ENCODE measurements around the gene SMC5. TPM values are rescaled to one million over a fixed set of nuclear protein-coding genes. Genes with fewer than 3 reads are reported as not detected.
"Not testable (repeated sequence)": the region's sequence is repeated elsewhere in the genome, so short reads cannot be mapped to it uniquely, and the experiment has no call there.

Gene SMC5
- total and polyA plus RNA-seq, 8 donors = 7.9 to 93.8 (median 14.6) TPM

- H3K27me3 ChIP-seq = no peaks in the 10 kb centered on the region
- TF ChIP-seq POLR2A (IDR thresholded peaks at IDR 0.05) = no peak
- no peak for TF ChIP-seq EP300 (IDR thresholded peaks at IDR 0.05)
- no peak for TF ChIP-seq CTCF (IDR thresholded peaks at IDR 0.05)
- TF ChIP-seq POLR2AphosphoS5 (IDR thresholded peaks at IDR 0.05) = no peak
- H3K36me3 ChIP-seq = peaks cover 0 to 8% (median 5%) of the 10 kb centered on the region in 4 donors
- H3K4me1 ChIP-seq = peaks cover 0 to 19% (median 4%) of the 10 kb centered on the region in 4 donors
- intact Hi-C loops (cut with DNase I; ENCODE audit: low total_unique reads) = no loop called here
- no peak overlapping the region for H3K4me3 ChIP-seq
- 62 to 85% (median 75%) methylated on average over 3 of the region's 3 CpGs for WGBS, 5 donors
- H3K9me3 ChIP-seq = no peaks in the 10 kb centered on the region
- H3K27ac ChIP-seq = peak overlapping the region in 1 of 5 donors; percentile 41
- DNase-seq = no peak
Observed at GRCh38 chr9:70229579-70229978, 29.2 kb upstream of the SMC5 start.

GRCh38 chr9:70232476-70232875 is 26.3 kb upstream of the SMC5 start:
- H3K36me3 ChIP-seq = no peaks in the 10 kb centered on the region
- 0 to 51% (median 49%) methylated on average over 1 to 4 of the region's 4 CpGs for WGBS, 5 donors
- no peak overlapping the region for H3K4me3 ChIP-seq
- H3K9me3 ChIP-seq = no peaks in the 10 kb centered on the region
- intact Hi-C loops (cut with DNase I; ENCODE audit: low total_unique reads) = no loop called here
- no peaks in the 10 kb centered on the region for H3K27me3 ChIP-seq
- DNase-seq = no peak
- H3K4me1 ChIP-seq = peaks cover 0 to 19% (median 4%) of the 10 kb centered on the region in 4 donors
- TF ChIP-seq EP300 (IDR thresholded peaks at IDR 0.05) (no peak), POLR2AphosphoS5 (IDR thresholded peaks at IDR 0.05) (no peak), CTCF (IDR thresholded peaks at IDR 0.05) (no peak), POLR2A (IDR thresholded peaks at IDR 0.05) (no peak)
- no peak overlapping the region for H3K27ac ChIP-seq

GRCh38 chr9:70234208-70234607 is 24.6 kb upstream of the SMC5 start:
- H3K9me3 ChIP-seq; H3K27ac ChIP-seq; intact Hi-C loops (cut with DNase I; ENCODE audit: low total_unique reads); H3K27me3 ChIP-seq; DNase-seq; H3K36me3 ChIP-seq; H3K4me1 ChIP-seq; H3K4me3 ChIP-seq: not testable (repeated sequence)
- 85 to 90% (median 89%) methylated on average over 6 to 9 of the region's 9 CpGs for WGBS, 5 donors

GRCh38 chr9:70245952-70246351 is 12.8 kb upstream of the SMC5 start:
- 64 to 100% (median 92%) methylated on average over 1 of the region's 1 CpG for WGBS, 5 donors
- DNase-seq; intact Hi-C loops (cut with DNase I; ENCODE audit: low total_unique reads); H3K4me1 ChIP-seq; H3K4me3 ChIP-seq; H3K27ac ChIP-seq; H3K36me3 ChIP-seq; H3K27me3 ChIP-seq; H3K9me3 ChIP-seq: not testable (repeated sequence)

GRCh38 chr9:70250221-70250620 is 8.6 kb upstream of the SMC5 start:
- Histone ChIP-seq H3K4me1 (peaks cover 0 to 27% (median 0%) of the 10 kb centered on the region in 4 donors), H3K36me3 (no peaks in the 10 kb centered on the region), H3K27ac (no peak overlapping the region), H3K4me3 (no peak overlapping the region), H3K9me3 (no peaks in the 10 kb centered on the region), H3K27me3 (no peaks in the 10 kb centered on the region)
- intact Hi-C loops (cut with DNase I; ENCODE audit: low total_unique reads) = no loop called here
- DNase-seq = no peak
- TF ChIP-seq CTCF (IDR thresholded peaks at IDR 0.05) (no peak), EP300 (IDR thresholded peaks at IDR 0.05) (no peak), POLR2AphosphoS5 (IDR thresholded peaks at IDR 0.05) (no peak), POLR2A (IDR thresholded peaks at IDR 0.05) (no peak)
- WGBS, 5 donors = 92 to 98% (median 94%) methylated on average over 1 of the region's 1 CpG
